ENCODE results near the gene VANGL1.

Gene VANGL1

DNA sequence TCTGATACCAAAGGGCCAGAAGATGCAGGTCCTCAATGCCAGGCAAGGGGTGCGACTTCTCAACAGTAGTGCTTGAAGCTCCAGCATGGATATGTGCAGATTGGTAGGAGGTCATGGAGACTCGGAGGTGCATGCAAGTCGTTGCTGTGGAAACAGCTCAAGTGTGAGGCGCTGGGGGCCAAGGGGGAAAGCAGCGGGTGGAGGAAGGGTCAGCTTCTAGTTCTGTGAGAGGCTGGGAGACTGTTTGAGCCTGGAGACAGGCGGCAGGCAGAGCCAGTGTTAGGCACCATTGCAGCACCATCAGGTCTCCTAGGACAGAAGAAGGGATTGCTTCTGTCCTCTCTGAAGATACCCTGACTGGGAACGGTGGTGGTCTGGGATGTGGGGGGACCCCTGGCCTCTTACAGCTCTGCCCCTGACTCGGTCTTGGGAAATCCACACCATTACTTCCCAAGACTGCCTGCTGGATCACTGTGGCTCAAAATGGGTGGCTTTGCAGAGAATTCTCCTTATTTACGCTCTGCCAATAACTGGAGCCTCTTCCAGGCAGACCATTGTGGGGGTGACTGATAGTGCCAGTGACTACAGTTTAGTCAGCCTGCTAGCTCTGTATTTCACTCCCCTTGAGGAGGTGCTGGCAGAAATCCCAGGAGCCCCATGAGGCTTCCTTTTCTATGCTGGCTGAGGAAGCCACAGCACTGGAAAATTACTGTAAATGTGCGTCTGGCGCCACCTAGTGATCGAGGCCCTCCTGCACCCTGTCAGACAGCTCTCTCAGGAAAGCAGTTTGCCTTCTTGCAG, 46.3 kb upstream of the VANGL1 start:
- H2AFZ ChIP-seq (ENCODE audit: low read depth, low read length) = no peak overlapping the region
- no peak overlapping the region for H3K4me2 ChIP-seq (ENCODE audit: low read length)
- H3K27me3 ChIP-seq (ENCODE audit: low read depth, low read length) = no peaks in the 10 kb centered on the region
- no peaks in the 10 kb centered on the region for H3K36me3 ChIP-seq (replicated peaks; ENCODE audit: low read depth, low read length)
- H3K9me3 ChIP-seq (ENCODE audit: insufficient read depth, low read length) = no peaks in the 10 kb centered on the region
- no peak overlapping the region for H3K9ac ChIP-seq (ENCODE audit: low read length)
- no peak for TF ChIP-seq EZH2phosphoT487 (IDR thresholded peaks at IDR 0.05; ENCODE audit: low read depth)
- TF ChIP-seq, protein P1, sequence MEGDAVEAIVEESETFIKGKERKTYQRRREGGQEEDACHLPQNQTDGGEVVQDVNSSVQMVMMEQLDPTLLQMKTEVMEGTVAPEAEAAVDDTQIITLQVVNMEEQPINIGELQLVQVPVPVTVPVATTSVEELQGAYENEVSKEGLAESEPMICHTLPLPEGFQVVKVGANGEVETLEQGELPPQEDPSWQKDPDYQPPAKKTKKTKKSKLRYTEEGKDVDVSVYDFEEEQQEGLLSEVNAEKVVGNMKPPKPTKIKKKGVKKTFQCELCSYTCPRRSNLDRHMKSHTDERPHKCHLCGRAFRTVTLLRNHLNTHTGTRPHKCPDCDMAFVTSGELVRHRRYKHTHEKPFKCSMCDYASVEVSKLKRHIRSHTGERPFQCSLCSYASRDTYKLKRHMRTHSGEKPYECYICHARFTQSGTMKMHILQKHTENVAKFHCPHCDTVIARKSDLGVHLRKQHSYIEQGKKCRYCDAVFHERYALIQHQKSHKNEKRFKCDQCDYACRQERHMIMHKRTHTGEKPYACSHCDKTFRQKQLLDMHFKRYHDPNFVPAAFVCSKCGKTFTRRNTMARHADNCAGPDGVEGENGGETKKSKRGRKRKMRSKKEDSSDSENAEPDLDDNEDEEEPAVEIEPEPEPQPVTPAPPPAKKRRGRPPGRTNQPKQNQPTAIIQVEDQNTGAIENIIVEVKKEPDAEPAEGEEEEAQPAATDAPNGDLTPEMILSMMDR (IDR thresholded peaks at IDR 0.05; ENCODE audit: low read depth, low read length) = peak; percentile 77
- no peak overlapping the region for H3K4me3 ChIP-seq (ENCODE audit: low read length)
- H3K4me1 ChIP-seq (ENCODE audit: low read length) = no peaks in the 10 kb centered on the region
- H3K27ac ChIP-seq (ENCODE audit: low read length) = no peak overlapping the region
- H3K79me2 ChIP-seq (ENCODE audit: low read length) = no peaks in the 10 kb centered on the region
- no peaks in the 10 kb centered on the region for H4K20me1 ChIP-seq (ENCODE audit: insufficient read depth, low read length)

DNA sequence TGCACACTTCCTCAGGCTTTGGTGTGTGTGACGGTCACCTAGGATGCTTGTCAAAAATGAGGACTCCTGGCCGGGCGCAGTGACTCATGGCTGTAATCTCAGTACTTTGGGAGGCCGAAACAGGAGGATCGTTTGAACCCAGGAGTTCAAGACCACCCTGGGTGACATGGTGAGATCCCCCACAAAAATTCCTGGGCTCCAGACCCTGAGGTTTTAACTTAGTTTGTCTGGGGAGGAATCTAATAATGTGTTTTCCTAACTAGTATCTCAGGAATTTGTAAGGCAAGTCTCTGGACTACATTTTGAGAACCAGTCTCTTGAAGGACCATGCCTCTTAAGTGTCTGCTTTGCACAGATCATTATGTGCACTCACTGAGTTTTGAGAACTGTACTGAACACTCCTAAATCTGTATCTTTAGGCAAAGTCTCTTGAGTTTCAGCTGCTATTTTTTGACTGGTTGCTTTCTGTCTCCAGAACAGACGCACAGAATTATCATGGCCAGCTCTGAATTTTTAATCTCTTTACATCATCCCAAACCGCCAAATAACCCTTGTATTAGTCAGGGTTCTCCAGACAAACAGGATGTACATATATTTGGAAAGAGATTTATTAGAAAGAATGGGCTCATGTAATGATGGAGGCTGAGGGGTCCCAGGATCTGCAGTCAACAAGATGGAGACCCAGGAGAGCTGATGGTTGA, 45.5 kb upstream of the VANGL1 start:
- H3K27me3 ChIP-seq (ENCODE audit: low read depth, low read length) = no peaks in the 10 kb centered on the region
- no peaks in the 10 kb centered on the region for H3K4me1 ChIP-seq (ENCODE audit: low read length)
- no peak overlapping the region for H3K9ac ChIP-seq (ENCODE audit: low read length)
- H3K9me3 ChIP-seq (ENCODE audit: insufficient read depth, low read length) = no peaks in the 10 kb centered on the region
- H2AFZ ChIP-seq (ENCODE audit: low read depth, low read length) = no peak overlapping the region
- H4K20me1 ChIP-seq (ENCODE audit: insufficient read depth, low read length) = no peaks in the 10 kb centered on the region
- no peak overlapping the region for H3K4me2 ChIP-seq (ENCODE audit: low read length)
- TF ChIP-seq EZH2phosphoT487 (IDR thresholded peaks at IDR 0.05; ENCODE audit: low read depth) = no peak
- TF ChIP-seq, protein P1 (IDR thresholded peaks at IDR 0.05; ENCODE audit: low read depth, low read length) = no peak
- H3K27ac ChIP-seq (ENCODE audit: low read length) = no peak overlapping the region
- H3K36me3 ChIP-seq (replicated peaks; ENCODE audit: low read depth, low read length) = no peaks in the 10 kb centered on the region
- no peaks in the 10 kb centered on the region for H3K79me2 ChIP-seq (ENCODE audit: low read length)
- no peak overlapping the region for H3K4me3 ChIP-seq (ENCODE audit: low read length)

DNA sequence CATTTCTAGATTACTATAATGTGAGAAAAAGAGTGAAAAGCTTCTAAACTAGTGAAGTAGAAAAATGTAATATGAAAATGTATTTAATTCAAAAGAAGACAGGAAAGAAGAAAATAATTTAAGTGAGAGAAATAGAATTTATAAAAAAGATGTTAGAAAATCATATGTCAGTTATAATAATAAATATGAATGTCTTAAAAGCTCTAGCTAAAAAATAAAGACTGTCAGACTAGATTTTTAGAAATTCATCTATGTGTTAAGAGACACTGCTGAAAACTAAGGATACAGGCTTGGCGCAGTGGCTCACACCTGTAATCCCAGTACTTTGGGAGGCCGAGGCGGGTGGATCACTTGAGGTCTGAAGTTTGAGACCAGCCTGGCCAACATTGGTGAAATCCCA, 37.3 kb upstream of the VANGL1 start:
- Histone ChIP-seq H3K27ac (ENCODE audit: low read length) (no peak overlapping the region), H3K36me3 (replicated peaks; ENCODE audit: low read depth, low read length) (no peaks in the 10 kb centered on the region), H3K9me3 (ENCODE audit: insufficient read depth, low read length) (no peaks in the 10 kb centered on the region), H2AFZ (ENCODE audit: low read depth, low read length) (no peak overlapping the region), H3K4me1 (ENCODE audit: low read length) (no peaks in the 10 kb centered on the region), H3K27me3 (ENCODE audit: low read depth, low read length) (no peaks in the 10 kb centered on the region), H3K9ac (ENCODE audit: low read length) (no peak overlapping the region), H3K4me3 (ENCODE audit: low read length) (no peak overlapping the region), H3K4me2 (ENCODE audit: low read length) (no peak overlapping the region), H3K79me2 (ENCODE audit: low read length) (no peaks in the 10 kb centered on the region), H4K20me1 (ENCODE audit: insufficient read depth, low read length) (no peaks in the 10 kb centered on the region)
- TF ChIP-seq, protein P1 (IDR thresholded peaks at IDR 0.05; ENCODE audit: low read depth, low read length) = no peak
- TF ChIP-seq EZH2phosphoT487 (IDR thresholded peaks at IDR 0.05; ENCODE audit: low read depth) = no peak

DNA sequence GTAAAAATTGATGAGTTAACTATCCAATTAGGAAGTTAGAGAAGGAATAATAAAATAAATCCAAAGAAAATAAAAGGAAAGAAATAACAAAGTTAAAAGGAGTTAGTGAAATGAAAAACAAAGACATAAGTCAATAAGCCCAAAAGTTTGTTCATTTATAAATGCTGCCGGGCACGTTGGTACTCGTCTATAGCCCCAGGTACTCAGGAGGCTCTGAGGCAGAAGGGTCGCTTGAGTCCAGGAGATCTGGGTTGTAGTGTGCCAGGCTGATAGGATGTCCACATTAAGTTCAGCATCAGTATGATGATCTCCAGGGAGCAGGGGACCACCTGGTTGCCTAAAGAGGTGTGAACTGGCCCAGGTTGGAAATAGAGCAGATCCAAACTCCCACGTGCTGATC, 35.5 kb upstream of the VANGL1 start:
- Histone ChIP-seq H3K27ac (ENCODE audit: low read length) (no peak overlapping the region), H3K36me3 (replicated peaks; ENCODE audit: low read depth, low read length) (no peaks in the 10 kb centered on the region), H3K4me2 (ENCODE audit: low read length) (no peak overlapping the region), H4K20me1 (ENCODE audit: insufficient read depth, low read length) (no peaks in the 10 kb centered on the region), H3K9ac (ENCODE audit: low read length) (no peak overlapping the region), H3K9me3 (ENCODE audit: insufficient read depth, low read length) (no peaks in the 10 kb centered on the region), H2AFZ (ENCODE audit: low read depth, low read length) (no peak overlapping the region), H3K27me3 (ENCODE audit: low read depth, low read length) (no peaks in the 10 kb centered on the region), H3K4me1 (ENCODE audit: low read length) (no peaks in the 10 kb centered on the region), H3K79me2 (ENCODE audit: low read length) (no peaks in the 10 kb centered on the region), H3K4me3 (ENCODE audit: low read length) (no peak overlapping the region)
- TF ChIP-seq, protein P1 (IDR thresholded peaks at IDR 0.05; ENCODE audit: low read depth, low read length) = no peak
- TF ChIP-seq EZH2phosphoT487 (IDR thresholded peaks at IDR 0.05; ENCODE audit: low read depth) = no peak
